ENCODE data around the gene MATCAP1. TPM values are rescaled to one million over a fixed set of nuclear protein-coding genes. Genes with fewer than 3 reads are reported as not detected.

Gene MATCAP1
- total and polyA plus RNA-seq, 2 of the 13 experiments (the other 11 are each of a cell fraction or from before 2014, with no cell fraction given), result 11.2 to 24.5 TPM

GRCh38 chr16:67226804-67227566, 43.2 kb upstream of the MATCAP1 start, which contains the start of gene TMEM208 (continued):
- TF ChIP-seq MXD1 (CRISPR knock-in tag; IDR thresholded peaks at IDR 0.05) (no peak), KDM1A (CRISPR knock-in tag; IDR thresholded peaks at IDR 0.05) (0 out of 2 replicates have a peak, but pooled peaks have one; percentile 41), DMTF1 (CRISPR knock-in tag; IDR thresholded peaks at IDR 0.05) (no peak), ZNF33A (CRISPR knock-in tag; IDR thresholded peaks at IDR 0.05; ENCODE audit: borderline replicate concordance) (no peak), ZNF24 (IDR thresholded peaks at IDR 0.05) (no peak), KAT2B (IDR thresholded peaks at IDR 0.05; ENCODE audit: borderline replicate concordance, low read depth, low read length) (no peak), SP140L (CRISPR knock-in tag; IDR thresholded peaks at IDR 0.05; ENCODE audit: borderline replicate concordance) (peak; percentile 86; the same call in 1 of the 2 replicates), ZNF687 (CRISPR knock-in tag; IDR thresholded peaks at IDR 0.05) (peak; percentile 91), RFXANK (CRISPR knock-in tag; IDR thresholded peaks at IDR 0.05) (peak; percentile 67; the same call in 1 of the 2 replicates), NFYB (CRISPR knock-in tag; IDR thresholded peaks at IDR 0.05) (peak; percentile 41; the same call in 1 of the 2 replicates), ZKSCAN5 (CRISPR knock-in tag; IDR thresholded peaks at IDR 0.05) (peak; percentile 88), ZNF772 (CRISPR knock-in tag; IDR thresholded peaks at IDR 0.05) (peak; percentile 67; the same call in 1 of the 2 replicates), TRIM24 (CRISPR knock-in tag; IDR thresholded peaks at IDR 0.05) (no peak), POGZ (CRISPR knock-in tag; IDR thresholded peaks at IDR 0.05) (peak; percentile 87), TSC22D2 (CRISPR knock-in tag; IDR thresholded peaks at IDR 0.05; ENCODE audit: borderline replicate concordance) (no peak; the same call in 1 of the 2 replicates), ZNF530 (CRISPR knock-in tag; IDR thresholded peaks at IDR 0.05; ENCODE audit: low read depth) (no peak), MTF2 (CRISPR knock-in tag; IDR thresholded peaks at IDR 0.05; ENCODE audit: borderline replicate concordance) (0 out of 2 replicates have a peak, but pooled peaks have one; percentile 16), KLF15 (CRISPR knock-in tag; IDR thresholded peaks at IDR 0.05; ENCODE audit: borderline replicate concordance) (peak; percentile 41; the same call in 1 of the 2 replicates), REXO4 (CRISPR knock-in tag; IDR thresholded peaks at IDR 0.05; ENCODE audit: borderline replicate concordance) (no peak)
- TF ChIP-seq, protein P1, sequence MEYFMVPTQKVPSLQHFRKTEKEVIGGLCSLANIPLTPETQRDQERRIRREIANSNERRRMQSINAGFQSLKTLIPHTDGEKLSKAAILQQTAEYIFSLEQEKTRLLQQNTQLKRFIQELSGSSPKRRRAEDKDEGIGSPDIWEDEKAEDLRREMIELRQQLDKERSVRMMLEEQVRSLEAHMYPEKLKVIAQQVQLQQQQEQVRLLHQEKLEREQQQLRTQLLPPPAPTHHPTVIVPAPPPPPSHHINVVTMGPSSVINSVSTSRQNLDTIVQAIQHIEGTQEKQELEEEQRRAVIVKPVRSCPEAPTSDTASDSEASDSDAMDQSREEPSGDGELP (IDR thresholded peaks at IDR 0.05; ENCODE audit: borderline replicate concordance, low read depth), result no peak
- TF ChIP-seq, protein P2, sequence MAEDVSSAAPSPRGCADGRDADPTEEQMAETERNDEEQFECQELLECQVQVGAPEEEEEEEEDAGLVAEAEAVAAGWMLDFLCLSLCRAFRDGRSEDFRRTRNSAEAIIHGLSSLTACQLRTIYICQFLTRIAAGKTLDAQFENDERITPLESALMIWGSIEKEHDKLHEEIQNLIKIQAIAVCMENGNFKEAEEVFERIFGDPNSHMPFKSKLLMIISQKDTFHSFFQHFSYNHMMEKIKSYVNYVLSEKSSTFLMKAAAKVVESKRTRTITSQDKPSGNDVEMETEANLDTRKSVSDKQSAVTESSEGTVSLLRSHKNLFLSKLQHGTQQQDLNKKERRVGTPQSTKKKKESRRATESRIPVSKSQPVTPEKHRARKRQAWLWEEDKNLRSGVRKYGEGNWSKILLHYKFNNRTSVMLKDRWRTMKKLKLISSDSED (CRISPR knock-in tag; IDR thresholded peaks at IDR 0.05), result no peak

All from HepG2 (cell line).